Subcutaneous preadipocyte (primary cell): ENCODE data around the gene SAPCD2. TPM values are rescaled to one million over a fixed set of nuclear protein-coding genes. Genes with fewer than 3 reads are reported as not detected.

Experiments
- small RNA-seq: library from RNA; depleted of rRNA; stranded (forward); fragments of <200 nt; gene quantifications from one replicate; pipeline ENCODE3, GENCODE V24; 2012
- total RNA-seq: library from RNA; depleted of rRNA; stranded (reverse); fragments of >200 nt; gene quantifications from 2 replicates; pipeline ENCODE4 v1.2.3, GENCODE V29; 2012

SAPCD2 gene
- total RNA-seq = 6.6 and 8.2 TPM in 2 replicates

GRCh38 chr9:137070201-137070905 lies at the start of gene SAPCD2:
Gene SAPCD2, minus strand, starts transcription at chr9:137070557. Its CDS starts 97 bp downstream, at chr9:137070460.

GRCh38 chr9:137114613-137115393 lies 44.4 kb upstream of the SAPCD2 start, which contains the start of gene DPP7:
Gene DPP7, minus strand, starts transcription at chr9:137114733. Its CDS starts 20 bp downstream, at chr9:137114713.

GRCh38 chr9:137086531-137087408 lies 16.4 kb upstream of the SAPCD2 start, which contains the start of gene MAN1B1:
Gene MAN1B1, plus strand, starts transcription at chr9:137086985. Its CDS starts 15 bp downstream, at chr9:137087000.

GRCh38 chr9:137077010-137077747 lies 6.8 kb upstream of the SAPCD2 start, which contains the start of gene UAP1L1:
Gene UAP1L1, plus strand, starts transcription at chr9:137077517. Its CDS starts 16 bp downstream, at chr9:137077533.

GRCh38 chr9:137053944-137054931 lies 16.1 kb downstream of the SAPCD2 start, which contains the start of gene ENTPD2:
Gene ENTPD2, minus strand, starts transcription at chr9:137054061. Its CDS starts 64 bp downstream, at chr9:137053997.

GRCh38 chr9:137046088-137046787 lies 24.1 kb downstream of the SAPCD2 start, which contains the start of gene NPDC1:
Gene NPDC1, minus strand, starts transcription at chr9:137046177. Its CDS starts 188 bp downstream, at chr9:137045989.

GRCh38 chr9:137031904-137032640 lies 38.3 kb downstream of the SAPCD2 start, which contains the start of gene FUT7:
Gene FUT7, minus strand, starts transcription at chr9:137032088. Its CDS starts 97 bp downstream, at chr9:137031991.

GRCh38 chr9:137027369-137028262 lies 42.7 kb downstream of the SAPCD2 start, which contains the start of gene ABCA2:
Gene ABCA2, minus strand, starts transcription at chr9:137028237. Its CDS starts 97 bp downstream, at chr9:137028140.

Small RNA genes within 50 kb of the gene (small RNA-seq; reads per million reads assigned to genes)
- not detected for gene RF00153

Other genes starting within 250 kb of the SAPCD2 start
- 0.73 and 0.98 TPM in 2 replicates for gene AJM1, start 228.1 kb downstream of the SAPCD2 start, total RNA-seq
- gene PHPT1, start 221.1 kb downstream of the SAPCD2 start, total RNA-seq = 44.0 and 77.5 TPM in 2 replicates
- 0.73 and 1.8 TPM in 2 replicates for gene MAMDC4, start 218.2 kb downstream of the SAPCD2 start, total RNA-seq
- 107 and 187 TPM in 2 replicates for gene EDF1, start 204.2 kb downstream of the SAPCD2 start, total RNA-seq
- 9.2 and 10.8 TPM in 2 replicates for gene TRAF2, start 184.0 kb downstream of the SAPCD2 start, total RNA-seq
- gene FBXW5, start 125.8 kb downstream of the SAPCD2 start, total RNA-seq = 125 TPM in 2 replicates
- not detected in 2 replicates for gene C8G, start 125.3 kb downstream of the SAPCD2 start, total RNA-seq
- not detected in 2 replicates for gene LCN12, start 118.3 kb downstream of the SAPCD2 start, total RNA-seq
- 0.59 and 4.8 TPM in 2 replicates for gene PTGDS, start 93.1 kb downstream of the SAPCD2 start, total RNA-seq
- under 0.01 and 0.37 TPM in 2 replicates for gene LCNL1, start 87.6 kb downstream of the SAPCD2 start, total RNA-seq
- 13.9 and 14.3 TPM in 2 replicates for gene PAXX, start 78.1 kb downstream of the SAPCD2 start, total RNA-seq
- 0.20 and 0.73 TPM in 2 replicates for gene CLIC3, start 74.0 kb downstream of the SAPCD2 start, total RNA-seq
- 15.4 and 19.5 TPM in 2 replicates for gene ABCA2, start 42.3 kb downstream of the SAPCD2 start, total RNA-seq
- gene FUT7, start 38.5 kb downstream of the SAPCD2 start, total RNA-seq = not detected in 2 replicates
- gene NPDC1, start 24.4 kb downstream of the SAPCD2 start, total RNA-seq = 18.8 and 24.3 TPM in 2 replicates
- gene ENTPD2, start 16.5 kb downstream of the SAPCD2 start, total RNA-seq = not detected in 2 replicates
- gene UAP1L1, start 7.0 kb upstream of the SAPCD2 start, total RNA-seq = 12.1 and 18.8 TPM in 2 replicates
- gene MAN1B1, start 16.4 kb upstream of the SAPCD2 start, total RNA-seq = 45.5 and 52.2 TPM in 2 replicates
- 77.2 and 112 TPM in 2 replicates for gene DPP7, start 44.2 kb upstream of the SAPCD2 start, total RNA-seq
- not detected in 2 replicates for gene GRIN1, start 68.6 kb upstream of the SAPCD2 start, total RNA-seq
- gene LRRC26, start 99.5 kb upstream of the SAPCD2 start, total RNA-seq = not detected in 2 replicates
- gene TMEM210, start 101.5 kb upstream of the SAPCD2 start, total RNA-seq = 0.20 TPM in 1 of 2 replicates, not detected in the other
- gene ANAPC2, start 118.0 kb upstream of the SAPCD2 start, total RNA-seq = 23.5 and 28.7 TPM in 2 replicates
- gene SSNA1, start 118.1 kb upstream of the SAPCD2 start, total RNA-seq = 56.1 and 64.7 TPM in 2 replicates
- gene TPRN, start 130.2 kb upstream of the SAPCD2 start, total RNA-seq = 6.2 and 11.9 TPM in 2 replicates
- 32.0 and 34.6 TPM in 2 replicates for gene TMEM203, start 135.1 kb upstream of the SAPCD2 start, total RNA-seq
- gene NDOR1, start 135.1 kb upstream of the SAPCD2 start, total RNA-seq = 6.2 and 8.4 TPM in 2 replicates
- not detected in 2 replicates for gene RNF208, start 151.7 kb upstream of the SAPCD2 start, total RNA-seq
- gene CYSRT1, start 154.6 kb upstream of the SAPCD2 start, total RNA-seq = 0.37 and 0.39 TPM in 2 replicates
- not detected in 2 replicates for gene RNF224, start 156.9 kb upstream of the SAPCD2 start, total RNA-seq
- gene SLC34A3, start 160.3 kb upstream of the SAPCD2 start, total RNA-seq = not detected in 2 replicates
- gene TUBB4B, start 170.7 kb upstream of the SAPCD2 start, total RNA-seq = 230 and 358 TPM in 2 replicates
- not detected in 2 replicates for gene STPG3, start 180.7 kb upstream of the SAPCD2 start, total RNA-seq
- 50.7 and 70.4 TPM in 2 replicates for gene NELFB, start 184.8 kb upstream of the SAPCD2 start, total RNA-seq
- gene TOR4A, start 207.2 kb upstream of the SAPCD2 start, total RNA-seq = 4.0 and 16.0 TPM in 2 replicates
- gene NRARP, start 231.7 kb upstream of the SAPCD2 start, total RNA-seq = 0.20 TPM in 1 of 2 replicates, not detected in the other